HEK293 (cell line): Measurements from ENCODE around the gene NLE1.
"Not testable (repeated sequence)": the region's sequence is repeated elsewhere in the genome, so short reads cannot be mapped to it uniquely, and the experiment has no call there.

Source experiments
- CTCF ChIA-PET: fragments of 350-600 bp; formaldehyde crosslinking; extraction: SDS; loops from one replicate; lab custom pipeline; 2021; ENCODE audit warnings: antibody characterized with exemption; lab: Yijun Ruan, JAX
- POLR2A ChIA-PET: fragments of 300-600 bp; formaldehyde crosslinking; extraction: SDS; loops from one replicate; lab custom pipeline; 2020; ENCODE audit warnings: antibody characterized with exemption, inconsistent platforms; lab: Yijun Ruan, JAX
- H3K27ac ChIP-seq: fragments of 200-500 bp; sonication (Bioruptor generic); 2 replicates; pipeline ENCODE4 v1.5.1; 2014; ENCODE audit warnings: low read depth, low read length, control low read depth, inconsistent platforms; ENCODE audit errors: extremely low read depth
- H3K36me3 ChIP-seq, 2 experiments: fragments of 200-500 bp in 1 of 2; sonication (Bioruptor generic) in 1 of 2; 1 replicate in 1 of 2; 2 replicates in 1 of 2; pipeline ENCODE4 v1.5.1; 2014 to 2017; ENCODE audit warnings: inconsistent platforms in 2 of 2, low read length in 2 of 2; ENCODE audit not compliant: control insufficient read depth in 2 of 2, insufficient read depth in 1 of 2
- H3K4me1 ChIP-seq: fragments of 200-500 bp; sonication (Bioruptor generic); 2 replicates; pipeline ENCODE4 v1.5.1; 2014; ENCODE audit warnings: mild to moderate bottlenecking, low read length, inconsistent platforms; ENCODE audit not compliant: control insufficient read depth, insufficient read depth
- H3K4me3 ChIP-seq: 2 replicates; pipeline ENCODE4 v1.5.1; 2011; ENCODE audit warnings: low read depth, mild to moderate bottlenecking, control low read depth, low read length, moderate library complexity
- H3K9me3 ChIP-seq: fragments of 200-500 bp; sonication (Bioruptor generic); 2 replicates; pipeline ENCODE4 v1.5.1; 2014; ENCODE audit warnings: low read depth, low read length, inconsistent platforms; ENCODE audit not compliant: control insufficient read depth, insufficient read depth
- GLIS1 ChIP-seq: fragments of 450-650 bp; formaldehyde crosslinking; IDR thresholded peaks from 2 replicates; pipeline ENCODE4 v1.5.1; 2016; ENCODE audit warnings: missing biosample characterization, missing genetic modification characterization
- PRDM1 ChIP-seq: fragments of 450-650 bp; formaldehyde crosslinking; IDR thresholded peaks from 2 replicates; pipeline ENCODE4; 2016; ENCODE audit warnings: missing biosample characterization, missing genetic modification characterization
- ZBTB1 ChIP-seq: fragments of 450-650 bp; formaldehyde crosslinking; IDR thresholded peaks from 2 replicates; pipeline ENCODE4 v1.5.1; 2016; ENCODE audit warnings: missing biosample characterization, missing genetic modification characterization
- ZNF140 ChIP-seq: fragments of 450-650 bp; formaldehyde crosslinking; IDR thresholded peaks from 2 replicates; pipeline ENCODE4 v1.5.1; 2016; ENCODE audit warnings: missing biosample characterization, missing genetic modification characterization
- ZNF175 ChIP-seq: fragments of 450-650 bp; formaldehyde crosslinking; IDR thresholded peaks from 2 replicates; pipeline ENCODE4 v1.5.1; 2016; ENCODE audit warnings: missing biosample characterization, missing genetic modification characterization
- ZNF2 ChIP-seq: fragments of 450-650 bp; formaldehyde crosslinking; IDR thresholded peaks from 2 replicates; pipeline ENCODE4 v1.5.1; 2016; ENCODE audit warnings: missing biosample characterization, missing genetic modification characterization
- ZNF202 ChIP-seq: fragments of 450-650 bp; formaldehyde crosslinking; IDR thresholded peaks from 2 replicates; pipeline ENCODE4 v1.5.1; 2016; ENCODE audit warnings: missing biosample characterization, missing genetic modification characterization, borderline replicate concordance
- ZNF366 ChIP-seq: fragments of 450-650 bp; formaldehyde crosslinking; conservative IDR thresholded peaks from 2 replicates; pipeline ENCODE4 v1.5.1; 2016; ENCODE audit warnings: missing biosample characterization, missing genetic modification characterization
- ZNF398 ChIP-seq: fragments of 450-650 bp; formaldehyde crosslinking; IDR thresholded peaks from 2 replicates; pipeline ENCODE4 v1.5.1; 2017; ENCODE audit warnings: missing biosample characterization, missing genetic modification characterization
- ZNF558 ChIP-seq: fragments of 450-650 bp; formaldehyde crosslinking; IDR thresholded peaks from 2 replicates; pipeline ENCODE4 v1.5.1; 2016; ENCODE audit warnings: missing biosample characterization, missing genetic modification characterization
- ZNF610 ChIP-seq: fragments of 450-650 bp; formaldehyde crosslinking; IDR thresholded peaks from 2 replicates; pipeline ENCODE4 v1.5.1; 2016; ENCODE audit warnings: missing biosample characterization, missing genetic modification characterization, borderline replicate concordance
- ZNF701 ChIP-seq: fragments of 450-650 bp; formaldehyde crosslinking; IDR thresholded peaks from 2 replicates; pipeline ENCODE4 v1.5.1; 2016; ENCODE audit warnings: missing biosample characterization, missing genetic modification characterization
- ZNF704 ChIP-seq: fragments of 450-650 bp; formaldehyde crosslinking; IDR thresholded peaks from 2 replicates; pipeline ENCODE4 v1.5.1; 2016; ENCODE audit warnings: missing biosample characterization, missing genetic modification characterization
- ZNF776 ChIP-seq: fragments of 450-650 bp; formaldehyde crosslinking; IDR thresholded peaks from 2 replicates; pipeline ENCODE4 v1.5.0; 2017; ENCODE audit warnings: missing biosample characterization, missing genetic modification characterization, borderline replicate concordance
- ZNF830 ChIP-seq: fragments of 450-650 bp; IDR thresholded peaks from 2 replicates; pipeline ENCODE4 v1.5.0; 2018; ENCODE audit warnings: missing biosample characterization, missing genetic modification characterization, low read depth, mild to moderate bottlenecking, moderate library complexity
- ZSCAN18 ChIP-seq: fragments of 450-650 bp; formaldehyde crosslinking; IDR thresholded peaks from 2 replicates; pipeline ENCODE4 v1.5.1; 2016; ENCODE audit warnings: missing biosample characterization, missing genetic modification characterization
- ZSCAN23 ChIP-seq: fragments of 450-650 bp; formaldehyde crosslinking; IDR thresholded peaks from 2 replicates; pipeline ENCODE4 v1.5.1; 2016; ENCODE audit warnings: missing biosample characterization, missing genetic modification characterization
- TF ChIP-seq, protein P1 (sequence below): fragments of 450-650 bp; formaldehyde crosslinking; IDR thresholded peaks from 2 replicates; pipeline ENCODE4 v1.5.1; 2016; ENCODE audit warnings: missing biosample characterization, missing genetic modification characterization

The NLE1 gene

GRCh38 chr17:35174835-35175334 lies 32.8 kb upstream of the NLE1 start (continued):
- no peak for TF ChIP-seq ZSCAN18 (tag by site-specific recombination)
- TF ChIP-seq ZBTB1 (tag by site-specific recombination), result no peak
- TF ChIP-seq ZNF366 (tag by site-specific recombination), result peak; percentile 96
- peak; percentile 69; the same call in 1 of the 2 replicates for TF ChIP-seq ZNF776 (tag by site-specific recombination)
- no peak for TF ChIP-seq ZNF701 (tag by site-specific recombination)
- TF ChIP-seq ZNF830 (tag by site-specific recombination), result no peak
- peak; percentile 94 for TF ChIP-seq PRDM1 (tag by site-specific recombination)

- H3K27ac ChIP-seq, H3K4me3 ChIP-seq, H3K4me1 ChIP-seq, H3K9me3 ChIP-seq, H3K36me3 ChIP-seq: not testable (repeated sequence)
- ChIA-PET CTCF (interaction anchor here (0.6 to 1.4 kb wide), 7 partner anchors 8 to 367 kb away, joined by 3 to 5 read pairs (median 4); no protein-coding TSS in a partner anchor), POLR2A (interaction anchor here (0.6 kb wide), 1 partner anchor 68 kb away, joined by 3 read pairs; no protein-coding TSS in a partner anchor)
These were observed 30.2 kb upstream of the NLE1 start for GRCh38 chr17:35172321-35172720.

- no peak overlapping the region for H3K4me3 ChIP-seq
- CTCF ChIA-PET, result interaction anchor here (0.6 to 1.4 kb wide), 8 partner anchors 37 to 385 kb away, joined by 3 to 7 read pairs (median 4); partner anchors contain the start of gene SLFN12L
- no peaks in the 10 kb centered on the region for H3K36me3 ChIP-seq
- no peak overlapping the region for H3K27ac ChIP-seq
- TF ChIP-seq, protein P1, sequence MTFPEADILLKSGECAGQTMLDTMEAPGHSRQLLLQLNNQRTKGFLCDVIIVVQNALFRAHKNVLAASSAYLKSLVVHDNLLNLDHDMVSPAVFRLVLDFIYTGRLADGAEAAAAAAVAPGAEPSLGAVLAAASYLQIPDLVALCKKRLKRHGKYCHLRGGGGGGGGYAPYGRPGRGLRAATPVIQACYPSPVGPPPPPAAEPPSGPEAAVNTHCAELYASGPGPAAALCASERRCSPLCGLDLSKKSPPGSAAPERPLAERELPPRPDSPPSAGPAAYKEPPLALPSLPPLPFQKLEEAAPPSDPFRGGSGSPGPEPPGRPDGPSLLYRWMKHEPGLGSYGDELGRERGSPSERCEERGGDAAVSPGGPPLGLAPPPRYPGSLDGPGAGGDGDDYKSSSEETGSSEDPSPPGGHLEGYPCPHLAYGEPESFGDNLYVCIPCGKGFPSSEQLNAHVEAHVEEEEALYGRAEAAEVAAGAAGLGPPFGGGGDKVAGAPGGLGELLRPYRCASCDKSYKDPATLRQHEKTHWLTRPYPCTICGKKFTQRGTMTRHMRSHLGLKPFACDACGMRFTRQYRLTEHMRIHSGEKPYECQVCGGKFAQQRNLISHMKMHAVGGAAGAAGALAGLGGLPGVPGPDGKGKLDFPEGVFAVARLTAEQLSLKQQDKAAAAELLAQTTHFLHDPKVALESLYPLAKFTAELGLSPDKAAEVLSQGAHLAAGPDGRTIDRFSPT, result no peak
- TF ChIP-seq ZNF175 (tag by site-specific recombination) (no peak), ZBTB1 (tag by site-specific recombination) (no peak), ZNF140 (tag by site-specific recombination) (no peak), ZSCAN23 (tag by site-specific recombination) (no peak), ZNF202 (tag by site-specific recombination) (no peak), ZNF2 (tag by site-specific recombination) (no peak), GLIS1 (no peak), ZNF610 (no peak), ZNF398 (tag by site-specific recombination) (no peak), ZNF558 (tag by site-specific recombination) (no peak), ZNF704 (no peak)
- POLR2A ChIA-PET, result no interaction called here
- H3K4me1 ChIP-seq, result no peaks in the 10 kb centered on the region
- no peaks in the 10 kb centered on the region for H3K9me3 ChIP-seq
These were observed 29.7 kb upstream of the NLE1 start for GRCh38 chr17:35171834-35172233.
